GM18907 (cell line): ENCODE results near the gene SHH.
"Not testable (repeated sequence)": the region's sequence is repeated elsewhere in the genome, so short reads cannot be mapped to it uniquely, and the experiment has no call there.

Experiments used
- ATAC-seq: cut with Tn5 transposase; IDR thresholded peaks from one replicate; pipeline ENCODE4 v1.9.1; 2021; ENCODE audit warnings: mild to moderate bottlenecking, moderate library complexity; ENCODE audit not compliant: unreplicated experiment

Gene SHH

GRCh38 chr7:155843426-155844018, 31.3 kb upstream of the SHH start:
- ATAC-seq = no peak

- no peak for ATAC-seq
These were observed 30.4 kb upstream of the SHH start for GRCh38 chr7:155842496-155843265.

DNA sequence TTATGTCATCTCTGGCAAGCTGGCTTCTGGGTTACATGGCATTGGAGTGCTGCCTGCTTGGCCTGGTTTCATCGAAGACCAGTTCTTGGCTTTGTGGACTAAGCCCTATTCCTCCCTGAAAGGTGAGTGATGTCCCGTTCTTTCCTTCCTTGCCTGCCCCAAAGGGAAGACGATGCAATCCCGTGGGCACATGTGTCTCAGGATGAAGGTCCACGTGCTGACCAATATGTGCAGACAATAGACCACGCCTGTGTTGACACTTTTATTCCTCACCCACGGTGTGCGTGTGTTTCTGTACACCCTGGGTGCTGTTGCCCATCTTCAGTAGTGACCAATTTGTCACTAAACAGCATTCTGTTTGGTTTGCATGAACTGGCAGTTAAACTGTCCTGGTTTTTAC, 28.6 kb upstream of the SHH start:
- ATAC-seq = no peak

DNA sequence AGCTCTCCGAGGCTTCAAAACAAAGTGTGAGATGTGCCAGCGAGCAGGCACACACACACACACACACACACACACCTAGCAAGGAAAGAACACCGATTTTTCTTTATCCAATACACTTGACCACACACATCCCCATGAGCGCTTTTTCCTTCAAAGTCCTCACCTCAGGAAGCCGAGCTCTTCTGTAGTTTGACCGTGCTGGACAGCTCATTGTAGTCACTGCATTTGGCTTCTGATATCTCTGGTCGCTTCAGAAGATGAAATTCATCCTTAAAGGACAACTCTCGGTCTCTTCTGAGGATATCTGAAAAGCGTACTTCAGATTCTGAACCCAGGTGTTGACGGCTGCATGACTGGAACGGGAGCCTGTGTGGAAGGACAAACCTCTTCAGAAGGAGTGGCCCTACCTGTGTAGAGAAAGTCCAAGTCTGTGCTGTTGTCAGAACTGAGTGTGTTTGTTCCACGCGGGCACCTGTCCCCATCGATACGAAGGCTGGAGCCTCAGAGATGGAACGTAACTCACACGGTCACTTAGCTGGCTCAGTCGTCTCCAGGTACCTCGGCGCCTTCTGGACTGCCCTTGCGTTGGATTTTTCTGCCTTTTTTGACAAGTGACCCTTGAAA, 28.1 kb upstream of the SHH start:
- no peak for ATAC-seq

- ATAC-seq = no peak
These were observed 27.2 kb upstream of the SHH start for GRCh38 chr7:155839461-155839860.

DNA sequence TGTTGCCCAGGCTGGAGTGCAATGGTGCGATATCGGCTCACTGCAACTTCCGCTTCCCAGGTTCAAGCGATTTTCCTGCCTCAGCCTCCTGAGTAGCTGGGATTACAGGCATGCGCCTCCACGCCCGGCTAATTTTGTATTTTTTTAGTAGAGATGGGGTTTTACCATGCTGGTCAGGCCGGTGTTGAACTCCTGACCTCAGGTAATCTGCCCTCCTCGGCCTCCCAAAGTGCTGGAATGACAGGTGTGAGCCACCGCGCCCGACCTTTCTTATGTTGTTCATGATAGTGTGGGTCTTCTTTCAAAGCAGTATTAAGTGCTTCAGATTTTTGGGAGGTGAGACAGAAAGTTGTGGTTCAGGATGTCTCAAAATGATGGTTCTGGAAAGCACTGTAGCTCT, 26.0 kb upstream of the SHH start:
- not testable (repeated sequence) for ATAC-seq

DNA sequence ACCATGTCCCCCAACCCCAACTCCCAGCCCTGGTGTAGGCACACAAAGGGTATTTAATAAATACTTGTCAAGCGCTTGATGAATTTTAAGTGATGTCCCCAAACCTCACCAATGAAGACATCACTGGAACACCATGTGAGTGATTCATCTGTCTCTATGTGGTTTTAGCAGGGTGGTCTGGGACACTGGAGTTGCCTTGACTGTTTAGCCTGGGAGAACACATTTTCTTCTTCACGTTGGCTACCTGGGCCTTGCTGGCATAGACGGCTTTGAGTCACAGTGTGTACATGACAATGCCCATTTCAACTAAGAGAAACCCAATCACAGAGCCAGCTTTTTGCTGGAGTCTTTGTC, 24.8 kb upstream of the SHH start:
- no peak for ATAC-seq

GRCh38 chr7:155836216-155837125, 24.2 kb upstream of the SHH start:
- ATAC-seq = no peak

GRCh38 chr7:155835446-155836215, 23.4 kb upstream of the SHH start:
- ATAC-seq = no peak

- ATAC-seq = no peak
These were observed 22.3 kb upstream of the SHH start for GRCh38 chr7:155834486-155835048.

DNA sequence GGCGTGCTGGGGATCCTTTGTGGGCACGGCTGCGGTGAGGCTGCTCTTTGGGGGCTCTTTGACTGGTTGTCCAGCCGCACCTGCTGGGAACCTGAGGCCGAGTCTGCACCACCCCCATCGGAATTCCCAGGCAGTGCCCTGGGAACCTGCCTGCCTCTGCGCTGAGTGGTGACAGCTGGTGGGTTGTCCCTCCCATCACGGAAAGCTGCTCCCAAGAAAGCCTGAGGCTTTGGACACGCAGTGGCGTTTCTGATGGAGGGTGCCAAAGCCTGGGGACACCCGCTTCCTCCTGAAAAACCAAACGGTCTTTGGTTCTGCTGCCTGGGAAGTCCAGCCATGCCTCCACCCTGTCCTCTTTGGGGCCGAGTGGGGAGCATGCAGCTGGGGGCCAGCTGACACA, 21.4 kb upstream of the SHH start:
- ATAC-seq = no peak

- no peak for ATAC-seq
These were observed 20.3 kb upstream of the SHH start for GRCh38 chr7:155832581-155832981.

GRCh38 chr7:155831807-155832524, 19.7 kb upstream of the SHH start:
- ATAC-seq = no peak

- ATAC-seq = no peak
These were observed 18.9 kb upstream of the SHH start for GRCh38 chr7:155830961-155831806.

DNA sequence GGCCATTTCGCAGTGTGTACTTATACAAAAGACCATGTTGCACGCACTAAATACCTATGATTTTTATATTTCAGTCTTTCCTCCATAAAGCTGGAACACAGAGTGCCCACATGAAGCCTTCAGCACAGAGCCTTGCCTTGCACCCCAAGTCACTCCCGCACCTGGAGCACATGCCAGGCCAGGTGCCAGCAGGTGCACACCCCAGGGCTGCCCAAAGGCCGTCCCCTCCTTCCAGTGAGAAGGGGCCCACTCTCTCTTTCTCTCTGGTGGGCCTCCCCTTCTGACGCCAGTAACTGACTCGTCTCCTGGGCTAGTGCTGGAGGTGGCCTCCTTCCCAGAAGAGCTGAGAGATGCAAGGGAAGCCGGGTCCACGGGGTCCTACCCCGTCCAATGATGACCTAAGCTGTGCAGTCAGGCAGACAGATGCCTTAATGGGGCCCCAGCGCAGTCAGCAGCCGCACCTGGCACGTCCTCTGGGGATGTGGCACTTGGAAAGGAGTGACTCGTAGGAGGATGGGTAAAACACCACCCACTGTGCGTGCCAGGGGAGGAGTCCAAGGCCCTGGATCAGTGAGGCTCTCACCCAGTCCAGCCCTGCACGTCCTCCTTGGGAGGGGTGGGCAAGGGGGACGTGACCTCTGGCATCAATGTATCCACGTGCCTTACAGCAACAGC, 17.7 kb upstream of the SHH start:
- ATAC-seq = no peak

GRCh38 chr7:155825336-155825735, 13.1 kb upstream of the SHH start:
- no peak for ATAC-seq

- ATAC-seq = no peak
These were observed 12.1 kb upstream of the SHH start for GRCh38 chr7:155824227-155824886.

DNA sequence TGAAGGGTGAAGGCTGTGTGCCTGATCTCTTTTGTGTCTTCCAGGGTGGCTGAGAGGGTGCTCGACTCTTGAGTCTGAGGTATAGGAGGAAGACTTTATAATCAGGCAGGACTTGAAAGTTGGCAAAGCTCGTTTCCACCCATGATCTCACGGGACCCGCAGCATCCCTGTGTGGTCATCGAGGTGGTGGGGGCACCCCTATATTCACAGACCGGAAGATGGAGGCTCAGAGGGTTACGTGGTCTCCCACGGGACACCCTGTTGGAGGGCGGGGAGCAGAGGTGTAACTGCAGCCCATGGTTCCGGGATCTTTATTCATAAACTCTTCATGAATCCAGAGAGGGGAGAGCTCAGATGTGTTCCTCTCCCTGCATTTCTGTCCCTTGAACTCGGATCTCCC, 9.6 kb upstream of the SHH start:
- ATAC-seq = no peak
